HepG2 (cell line): ENCODE data around the gene RHEBL1. TPM values are rescaled to one million over a fixed set of nuclear protein-coding genes. Genes with fewer than 3 reads are reported as not detected.

Experiments used
- ERF ChIP-seq: IDR thresholded peaks from 2 replicates; pipeline ENCODE4 v1.6.1; 2018; ENCODE audit warnings: missing biosample characterization, missing genetic modification reagents
- FOXA3 ChIP-seq: IDR thresholded peaks from 2 replicates; pipeline ENCODE4 v1.6.1; 2016; ENCODE audit warnings: missing genetic modification reagents, missing compliant biosample characterization
- HNF4A ChIP-seq: sonication (generic); formaldehyde crosslinking; IDR thresholded peaks from 2 replicates; pipeline ENCODE4 v1.4.0; 2020; ENCODE audit warnings: missing genetic modification reagents
- KDM1A ChIP-seq: IDR thresholded peaks from 2 replicates; pipeline ENCODE4 v1.6.1; 2016; ENCODE audit warnings: missing compliant biosample characterization
- NRL ChIP-seq: sonication (generic); formaldehyde crosslinking; IDR thresholded peaks from 2 replicates; pipeline ENCODE4 v1.5.0; 2020; ENCODE audit warnings: missing genetic modification reagents, mild to moderate bottlenecking, moderate library complexity, borderline replicate concordance
- SMARCC2 ChIP-seq: fragments of 450-650 bp; IDR thresholded peaks from 2 replicates; pipeline ENCODE4 v1.6.1; 2017; ENCODE audit warnings: antibody characterized with exemption, mild to moderate bottlenecking
- STAT6 ChIP-seq: sonication (generic); formaldehyde crosslinking; IDR thresholded peaks from 2 replicates; pipeline ENCODE4 v1.4.0; 2020; ENCODE audit warnings: missing genetic modification reagents, mild to moderate bottlenecking, borderline replicate concordance
- ZHX2 ChIP-seq, 2 experiments: sonication (generic) in 1 of 2; formaldehyde crosslinking in 1 of 2; IDR thresholded peaks; 2 replicates each; pipeline versions ENCODE4 v1.6.1 to v1.9.0; 2014 to 2022; ENCODE audit warnings: antibody characterized with exemption in 1 of 2, borderline replicate concordance in 1 of 2, inconsistent platforms in 1 of 2, low read depth in 1 of 2, missing genetic modification reagents in 1 of 2
- ZNF281 ChIP-seq: sonication (generic); formaldehyde crosslinking; IDR thresholded peaks from 2 replicates; pipeline ENCODE4 v1.4.0; 2020; ENCODE audit warnings: missing genetic modification reagents, borderline replicate concordance
- ZNF30 ChIP-seq: sonication (generic); formaldehyde crosslinking; IDR thresholded peaks from 2 replicates; pipeline ENCODE4 v1.5.0; 2020; ENCODE audit warnings: mild to moderate bottlenecking, missing genetic modification reagents
- ZNF367 ChIP-seq: sonication (generic); formaldehyde crosslinking; IDR thresholded peaks from 2 replicates; pipeline ENCODE4 v1.4.0; 2020; ENCODE audit warnings: missing genetic modification reagents, borderline replicate concordance
- ZNF44 ChIP-seq: sonication (generic); formaldehyde crosslinking; IDR thresholded peaks from 2 replicates; pipeline ENCODE4 v1.5.1; 2020; ENCODE audit warnings: mild to moderate bottlenecking, missing genetic modification reagents
- ZNF441 ChIP-seq: sonication (generic); formaldehyde crosslinking; IDR thresholded peaks from 2 replicates; pipeline ENCODE4 v1.7.0; 2021; ENCODE audit warnings: missing genetic modification reagents, borderline replicate concordance
- ZNF709 ChIP-seq: sonication (generic); formaldehyde crosslinking; IDR thresholded peaks from 2 replicates; pipeline ENCODE4 v1.5.0; 2020; ENCODE audit warnings: mild to moderate bottlenecking, missing genetic modification reagents
- ZNF788 ChIP-seq: sonication (generic); formaldehyde crosslinking; IDR thresholded peaks from 2 replicates; pipeline ENCODE4 v1.5.0; 2020; ENCODE audit warnings: mild to moderate bottlenecking, missing genetic modification reagents, borderline replicate concordance
- polyA plus RNA-seq, 8 experiments: library from polyadenylated mRNA; depleted of rRNA in 3 of 8; stranded (reverse) in 7 of 8; unstranded in 1 of 8; fragments of >200 nt; fragmentation: Illumina TruSeq in 4 of 8; extraction: Trizol in 4 of 8; gene quantifications; 2 replicates each; pipeline versions ENCODE4 v1.2.1 to v1.2.3, GENCODE V29; 2011 to 2016; ENCODE audit warnings: low read depth in 4 of 8, missing spikeins in 1 of 8, mixed read lengths in 1 of 8; ENCODE audit not compliant: insufficient read depth in 1 of 8
- total RNA-seq, 5 experiments: library from RNA; depleted of rRNA; stranded (reverse); fragments of >200 nt; fragmentation: Illumina TruSeq; extraction: Trizol; gene quantifications; 2 replicates each; pipeline ENCODE4 v1.2.3, GENCODE V29; 2016; ENCODE audit warnings: low read depth in 1 of 5

The RHEBL1 gene
- total and polyA plus RNA-seq, 2 of the 13 experiments (the other 11 are each of a cell fraction or from before 2014, with no cell fraction given), result 1.4 to 2.5 TPM

GRCh38 chr12:49060237-49061156, 9.3 kb downstream of the RHEBL1 start, which contains the start of gene KMT2D (continued):
- TF ChIP-seq ZNF281, result peak; percentile 76; the same call in 1 of the 2 replicates
- TF ChIP-seq ZHX2 (IDR thresholded peaks at IDR 0.05; ENCODE audit: low read depth), result peak; percentile 84
- TF ChIP-seq ZHX2 (CRISPR knock-in tag; IDR thresholded peaks at IDR 0.05; ENCODE audit: borderline replicate concordance), result no peak
- peak; percentile 94 for TF ChIP-seq ZNF788
- TF ChIP-seq ZNF367 (CRISPR knock-in tag), result peak; percentile 23; the same call in 1 of the 2 replicates
- no peak; the same call in 1 of the 2 replicates for TF ChIP-seq ZNF30 (CRISPR knock-in tag)
- TF ChIP-seq FOXA3 (CRISPR knock-in tag), result peak; percentile 60
- TF ChIP-seq NRL (CRISPR knock-in tag), result no peak; the same call in none of the 2 replicates
- TF ChIP-seq SMARCC2, result no peak
- peak; percentile 66; the same call in 1 of the 2 replicates for TF ChIP-seq ERF (CRISPR knock-in tag)
- peak; percentile 56; the same call in 1 of the 2 replicates for TF ChIP-seq ZNF709 (CRISPR knock-in tag)
- TF ChIP-seq KDM1A, result no peak
- no peak for TF ChIP-seq STAT6 (CRISPR knock-in tag)
- TF ChIP-seq ZNF441 (CRISPR knock-in tag), result peak; percentile 59; the same call in 1 of the 2 replicates
- TF ChIP-seq ZNF44, result no peak
- TF ChIP-seq HNF4A, result no peak; the same call in 1 of the 2 replicates
